ENCODE results near the gene IPO7.

DNA sequence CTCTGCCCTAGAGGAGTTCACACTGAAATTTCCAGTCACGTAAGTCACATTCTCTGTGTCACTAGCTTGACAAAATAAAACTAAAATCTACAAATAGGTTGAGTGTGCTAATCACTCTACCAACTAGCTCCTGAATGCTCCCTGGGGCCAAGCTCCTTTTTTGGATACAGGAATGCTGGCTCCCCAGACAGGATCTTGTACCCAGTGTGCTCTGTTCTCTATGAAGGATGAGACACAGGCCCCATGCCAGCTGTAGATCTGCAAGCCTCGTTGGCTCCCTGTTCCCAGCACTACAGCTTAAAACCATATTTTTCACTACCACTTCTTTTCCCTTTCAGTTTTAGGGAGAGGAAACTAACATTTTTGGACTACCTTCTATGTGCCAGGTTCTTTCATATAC, 3.7 kb upstream of the IPO7 start:
- TF ChIP-seq CREM (IDR thresholded peaks at IDR 0.05; ENCODE audit: low read depth) (no peak), CREB1 (IDR thresholded peaks at IDR 0.05; ENCODE audit: low read depth) (no peak), POLR2A (IDR thresholded peaks at IDR 0.05; ENCODE audit: low read depth, low read length) (no peak), IKZF1 (conservative IDR thresholded peaks at IDR 0.05) (no peak)
- TF ChIP-seq, protein P1, sequence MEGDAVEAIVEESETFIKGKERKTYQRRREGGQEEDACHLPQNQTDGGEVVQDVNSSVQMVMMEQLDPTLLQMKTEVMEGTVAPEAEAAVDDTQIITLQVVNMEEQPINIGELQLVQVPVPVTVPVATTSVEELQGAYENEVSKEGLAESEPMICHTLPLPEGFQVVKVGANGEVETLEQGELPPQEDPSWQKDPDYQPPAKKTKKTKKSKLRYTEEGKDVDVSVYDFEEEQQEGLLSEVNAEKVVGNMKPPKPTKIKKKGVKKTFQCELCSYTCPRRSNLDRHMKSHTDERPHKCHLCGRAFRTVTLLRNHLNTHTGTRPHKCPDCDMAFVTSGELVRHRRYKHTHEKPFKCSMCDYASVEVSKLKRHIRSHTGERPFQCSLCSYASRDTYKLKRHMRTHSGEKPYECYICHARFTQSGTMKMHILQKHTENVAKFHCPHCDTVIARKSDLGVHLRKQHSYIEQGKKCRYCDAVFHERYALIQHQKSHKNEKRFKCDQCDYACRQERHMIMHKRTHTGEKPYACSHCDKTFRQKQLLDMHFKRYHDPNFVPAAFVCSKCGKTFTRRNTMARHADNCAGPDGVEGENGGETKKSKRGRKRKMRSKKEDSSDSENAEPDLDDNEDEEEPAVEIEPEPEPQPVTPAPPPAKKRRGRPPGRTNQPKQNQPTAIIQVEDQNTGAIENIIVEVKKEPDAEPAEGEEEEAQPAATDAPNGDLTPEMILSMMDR (IDR thresholded peaks at IDR 0.05 in 2 of 3, conservative IDR thresholded peaks at IDR 0.05 in 1 of 3; ENCODE audit: control insufficient read depth in 2 of 3, extremely low read depth in 1 of 3, insufficient read depth in 1 of 3, low read depth in 3 of 3, low read length in 3 of 3): no peak
- TF ChIP-seq, protein P2, sequence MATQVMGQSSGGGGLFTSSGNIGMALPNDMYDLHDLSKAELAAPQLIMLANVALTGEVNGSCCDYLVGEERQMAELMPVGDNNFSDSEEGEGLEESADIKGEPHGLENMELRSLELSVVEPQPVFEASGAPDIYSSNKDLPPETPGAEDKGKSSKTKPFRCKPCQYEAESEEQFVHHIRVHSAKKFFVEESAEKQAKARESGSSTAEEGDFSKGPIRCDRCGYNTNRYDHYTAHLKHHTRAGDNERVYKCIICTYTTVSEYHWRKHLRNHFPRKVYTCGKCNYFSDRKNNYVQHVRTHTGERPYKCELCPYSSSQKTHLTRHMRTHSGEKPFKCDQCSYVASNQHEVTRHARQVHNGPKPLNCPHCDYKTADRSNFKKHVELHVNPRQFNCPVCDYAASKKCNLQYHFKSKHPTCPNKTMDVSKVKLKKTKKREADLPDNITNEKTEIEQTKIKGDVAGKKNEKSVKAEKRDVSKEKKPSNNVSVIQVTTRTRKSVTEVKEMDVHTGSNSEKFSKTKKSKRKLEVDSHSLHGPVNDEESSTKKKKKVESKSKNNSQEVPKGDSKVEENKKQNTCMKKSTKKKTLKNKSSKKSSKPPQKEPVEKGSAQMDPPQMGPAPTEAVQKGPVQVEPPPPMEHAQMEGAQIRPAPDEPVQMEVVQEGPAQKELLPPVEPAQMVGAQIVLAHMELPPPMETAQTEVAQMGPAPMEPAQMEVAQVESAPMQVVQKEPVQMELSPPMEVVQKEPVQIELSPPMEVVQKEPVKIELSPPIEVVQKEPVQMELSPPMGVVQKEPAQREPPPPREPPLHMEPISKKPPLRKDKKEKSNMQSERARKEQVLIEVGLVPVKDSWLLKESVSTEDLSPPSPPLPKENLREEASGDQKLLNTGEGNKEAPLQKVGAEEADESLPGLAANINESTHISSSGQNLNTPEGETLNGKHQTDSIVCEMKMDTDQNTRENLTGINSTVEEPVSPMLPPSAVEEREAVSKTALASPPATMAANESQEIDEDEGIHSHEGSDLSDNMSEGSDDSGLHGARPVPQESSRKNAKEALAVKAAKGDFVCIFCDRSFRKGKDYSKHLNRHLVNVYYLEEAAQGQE (IDR thresholded peaks at IDR 0.05; ENCODE audit: low read depth, low read length): no peak
- TF ChIP-seq, protein P3, sequence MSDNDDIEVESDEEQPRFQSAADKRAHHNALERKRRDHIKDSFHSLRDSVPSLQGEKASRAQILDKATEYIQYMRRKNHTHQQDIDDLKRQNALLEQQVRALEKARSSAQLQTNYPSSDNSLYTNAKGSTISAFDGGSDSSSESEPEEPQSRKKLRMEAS (IDR thresholded peaks at IDR 0.05; ENCODE audit: low read depth, low read length): no peak

Data from GM12878 (cell line).